HG02610 (cell line): ENCODE measurements around the gene TDO2.

Source experiments
- ATAC-seq: cut with Tn5 transposase; IDR thresholded peaks from one replicate; pipeline ENCODE4 v1.9.1; 2021; ENCODE audit warnings: mild to moderate bottlenecking, moderate library complexity; ENCODE audit not compliant: unreplicated experiment

The TDO2 gene

DNA sequence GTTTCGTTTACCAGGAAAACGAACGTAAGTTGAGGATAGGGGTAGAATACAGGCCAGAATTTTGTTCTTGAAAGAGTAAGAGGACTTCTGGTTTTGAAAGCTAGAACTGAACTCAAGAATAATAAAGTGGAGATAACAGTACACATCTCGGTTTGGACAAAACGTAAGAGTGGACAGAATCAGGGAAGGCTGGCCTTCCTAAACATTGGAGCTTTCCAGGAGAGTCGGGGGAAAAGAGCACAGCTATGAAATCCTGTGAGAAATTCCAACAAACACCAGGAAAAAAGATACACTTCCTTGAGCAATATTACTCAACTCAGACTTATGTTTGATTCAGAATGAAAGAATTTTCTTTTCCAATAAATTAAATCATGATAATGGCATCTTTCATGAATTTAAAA, 49.0 kb downstream of the TDO2 start:
- no peak for ATAC-seq

- peak; percentile 95 for ATAC-seq
Measured at GRCh38 chr4:155953151-155954117, 49.9 kb downstream of the TDO2 start, which contains the start of gene CTSO. CTSO (minus strand) TSS chr4:155953866; CDS start chr4:155953847, 19 bp downstream.

GRCh38 chr4:155954118-155954685, 50.7 kb downstream of the TDO2 start:
- no peak for ATAC-seq

GRCh38 chr4:155954939-155955338, 51.4 kb downstream of the TDO2 start:
- no peak for ATAC-seq

GRCh38 chr4:155956461-155956860, 53.0 kb downstream of the TDO2 start:
- no peak for ATAC-seq

GRCh38 chr4:155959417-155959816, 55.9 kb downstream of the TDO2 start:
- ATAC-seq, result no peak

- no peak for ATAC-seq
Measured at GRCh38 chr4:155960522-155960921, 57.0 kb downstream of the TDO2 start.

- ATAC-seq, result no peak
Measured at GRCh38 chr4:155961575-155961974, 58.1 kb downstream of the TDO2 start.

GRCh38 chr4:155962767-155963166, 59.3 kb downstream of the TDO2 start:
- ATAC-seq, result no peak

GRCh38 chr4:155964016-155964891, 60.8 kb downstream of the TDO2 start:
- no peak for ATAC-seq

- ATAC-seq, result no peak
Measured at GRCh38 chr4:155966171-155966570, 62.7 kb downstream of the TDO2 start.

DNA sequence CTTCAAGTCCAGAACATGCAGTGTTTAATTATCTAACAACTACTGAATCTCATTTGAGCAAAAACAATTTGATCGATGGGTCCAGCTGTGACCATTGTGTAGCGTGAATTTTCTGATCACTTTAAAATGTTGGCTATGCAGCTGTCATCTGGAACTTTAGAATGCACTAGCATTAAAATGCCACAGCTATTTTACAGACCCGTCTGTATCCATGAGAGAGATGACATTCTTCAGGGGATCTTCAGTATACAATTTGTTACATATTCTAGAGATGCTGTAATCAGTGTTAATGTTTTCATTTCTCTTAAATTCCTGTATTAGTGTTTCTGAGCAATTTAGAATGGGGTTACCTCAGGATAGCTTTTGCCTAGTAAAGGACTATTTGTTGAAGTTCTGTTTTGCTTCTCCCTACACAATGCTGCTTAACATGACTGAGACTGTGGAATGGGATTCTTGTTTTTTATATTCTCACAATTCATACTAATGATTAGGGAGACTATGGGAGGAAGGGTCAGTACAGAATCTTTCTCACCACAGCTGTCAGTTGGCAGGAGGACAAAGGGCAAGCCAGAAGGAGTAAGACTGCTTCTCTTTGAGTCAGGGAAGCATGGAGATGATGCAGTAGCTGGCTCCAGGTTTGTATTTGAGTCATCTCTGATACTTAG, 63.4 kb downstream of the TDO2 start:
- no peak for ATAC-seq
